Neural cell (in vitro differentiated cells): ENCODE results near the gene HMGCLL1.

Experiments
- EP300 ChIP-seq: fragments of 450-650 bp; conservative IDR thresholded peaks from 2 replicates; pipeline ENCODE4 v1.6.1; 2014; ENCODE audit warnings: antibody characterized with exemption, mild to moderate bottlenecking, moderate library complexity; ENCODE audit not compliant: poor library complexity, severe bottlenecking
- EZH2 ChIP-seq: fragments of 200-600, 300-800 bp; shearing (Covaris generic), sonication (generic); IDR thresholded peaks from 2 replicates; pipeline ENCODE4 v1.6.1; 2014; ENCODE audit warnings: antibody characterized with exemption, low read length, borderline replicate concordance, mild to moderate bottlenecking; ENCODE audit not compliant: insufficient read depth, poor library complexity, severe bottlenecking
- MXI1 ChIP-seq: fragments of 450-650 bp; conservative IDR thresholded peaks from 2 replicates; pipeline ENCODE4 v1.6.1; 2014; ENCODE audit warnings: antibody characterized with exemption, mild to moderate bottlenecking; ENCODE audit not compliant: poor library complexity, severe bottlenecking
- POLR2AphosphoS5 ChIP-seq: IDR thresholded peaks from 2 replicates; pipeline ENCODE4 v1.6.1; 2012
- RAD21 ChIP-seq: fragments of 450-650 bp; conservative IDR thresholded peaks from 2 replicates; pipeline ENCODE4 v1.6.1; 2014; ENCODE audit warnings: antibody characterized with exemption, mild to moderate bottlenecking, moderate library complexity
- TAF1 ChIP-seq: IDR thresholded peaks from 2 replicates; pipeline ENCODE4 v1.6.1; 2012; ENCODE audit warnings: low read depth
- TF ChIP-seq, protein P1 (sequence below): fragments of 450-650 bp; IDR thresholded peaks from 2 replicates; pipeline ENCODE4 v1.5.1; 2014; ENCODE audit warnings: antibody characterized with exemption, mild to moderate bottlenecking, moderate library complexity; ENCODE audit not compliant: poor library complexity, severe bottlenecking
- TF ChIP-seq, protein P2 (sequence below): IDR thresholded peaks from 2 replicates; pipeline ENCODE4 v1.6.1; 2012; ENCODE audit warnings: borderline replicate concordance

GRCh38 chr6:55397986-55398385 lies 181.0 kb downstream of the HMGCLL1 start:
- no peak for TF ChIP-seq EZH2
- TF ChIP-seq, protein P1, sequence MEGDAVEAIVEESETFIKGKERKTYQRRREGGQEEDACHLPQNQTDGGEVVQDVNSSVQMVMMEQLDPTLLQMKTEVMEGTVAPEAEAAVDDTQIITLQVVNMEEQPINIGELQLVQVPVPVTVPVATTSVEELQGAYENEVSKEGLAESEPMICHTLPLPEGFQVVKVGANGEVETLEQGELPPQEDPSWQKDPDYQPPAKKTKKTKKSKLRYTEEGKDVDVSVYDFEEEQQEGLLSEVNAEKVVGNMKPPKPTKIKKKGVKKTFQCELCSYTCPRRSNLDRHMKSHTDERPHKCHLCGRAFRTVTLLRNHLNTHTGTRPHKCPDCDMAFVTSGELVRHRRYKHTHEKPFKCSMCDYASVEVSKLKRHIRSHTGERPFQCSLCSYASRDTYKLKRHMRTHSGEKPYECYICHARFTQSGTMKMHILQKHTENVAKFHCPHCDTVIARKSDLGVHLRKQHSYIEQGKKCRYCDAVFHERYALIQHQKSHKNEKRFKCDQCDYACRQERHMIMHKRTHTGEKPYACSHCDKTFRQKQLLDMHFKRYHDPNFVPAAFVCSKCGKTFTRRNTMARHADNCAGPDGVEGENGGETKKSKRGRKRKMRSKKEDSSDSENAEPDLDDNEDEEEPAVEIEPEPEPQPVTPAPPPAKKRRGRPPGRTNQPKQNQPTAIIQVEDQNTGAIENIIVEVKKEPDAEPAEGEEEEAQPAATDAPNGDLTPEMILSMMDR: no peak
- TF ChIP-seq, protein P2, sequence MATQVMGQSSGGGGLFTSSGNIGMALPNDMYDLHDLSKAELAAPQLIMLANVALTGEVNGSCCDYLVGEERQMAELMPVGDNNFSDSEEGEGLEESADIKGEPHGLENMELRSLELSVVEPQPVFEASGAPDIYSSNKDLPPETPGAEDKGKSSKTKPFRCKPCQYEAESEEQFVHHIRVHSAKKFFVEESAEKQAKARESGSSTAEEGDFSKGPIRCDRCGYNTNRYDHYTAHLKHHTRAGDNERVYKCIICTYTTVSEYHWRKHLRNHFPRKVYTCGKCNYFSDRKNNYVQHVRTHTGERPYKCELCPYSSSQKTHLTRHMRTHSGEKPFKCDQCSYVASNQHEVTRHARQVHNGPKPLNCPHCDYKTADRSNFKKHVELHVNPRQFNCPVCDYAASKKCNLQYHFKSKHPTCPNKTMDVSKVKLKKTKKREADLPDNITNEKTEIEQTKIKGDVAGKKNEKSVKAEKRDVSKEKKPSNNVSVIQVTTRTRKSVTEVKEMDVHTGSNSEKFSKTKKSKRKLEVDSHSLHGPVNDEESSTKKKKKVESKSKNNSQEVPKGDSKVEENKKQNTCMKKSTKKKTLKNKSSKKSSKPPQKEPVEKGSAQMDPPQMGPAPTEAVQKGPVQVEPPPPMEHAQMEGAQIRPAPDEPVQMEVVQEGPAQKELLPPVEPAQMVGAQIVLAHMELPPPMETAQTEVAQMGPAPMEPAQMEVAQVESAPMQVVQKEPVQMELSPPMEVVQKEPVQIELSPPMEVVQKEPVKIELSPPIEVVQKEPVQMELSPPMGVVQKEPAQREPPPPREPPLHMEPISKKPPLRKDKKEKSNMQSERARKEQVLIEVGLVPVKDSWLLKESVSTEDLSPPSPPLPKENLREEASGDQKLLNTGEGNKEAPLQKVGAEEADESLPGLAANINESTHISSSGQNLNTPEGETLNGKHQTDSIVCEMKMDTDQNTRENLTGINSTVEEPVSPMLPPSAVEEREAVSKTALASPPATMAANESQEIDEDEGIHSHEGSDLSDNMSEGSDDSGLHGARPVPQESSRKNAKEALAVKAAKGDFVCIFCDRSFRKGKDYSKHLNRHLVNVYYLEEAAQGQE: no peak
- TF ChIP-seq POLR2AphosphoS5: no peak
- no peak for TF ChIP-seq EP300
- TF ChIP-seq TAF1: no peak
- TF ChIP-seq MXI1: no peak
- no peak for TF ChIP-seq RAD21
